ENCODE data around the gene HSF5.

DNA sequence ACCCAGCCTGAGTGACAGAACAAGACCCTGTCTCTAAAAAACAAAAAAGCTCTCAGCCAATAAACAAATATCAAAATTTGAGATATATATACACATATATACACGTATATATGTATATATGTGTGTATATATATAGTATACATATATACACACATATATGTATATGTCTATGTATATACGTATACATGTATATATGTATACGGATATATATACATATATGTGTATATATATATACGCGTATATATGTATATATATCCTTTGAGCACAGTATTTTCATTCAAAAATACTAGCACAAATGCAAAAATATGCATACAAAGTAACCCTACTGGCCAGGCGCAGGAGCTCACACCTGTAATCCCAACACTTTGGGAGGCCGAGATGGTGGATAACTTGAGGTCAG is 13.2 kb upstream of the HSF5 start:
- no peak for TF ChIP-seq CTCF (conservative IDR thresholded peaks at IDR 0.05; ENCODE audit: low read length)
- TF ChIP-seq EZH2phosphoT487 (IDR thresholded peaks at IDR 0.05; ENCODE audit: borderline replicate concordance, low read depth, low read length): no peak
